Measurements from ENCODE around the gene ITPKC. TPM values are rescaled to one million over a fixed set of nuclear protein-coding genes. Genes with fewer than 3 reads are reported as not detected.

Gene ITPKC
- total and polyA plus RNA-seq, 9 of the 15 experiments (the other 6 are each of a cell fraction or from before 2014, with no cell fraction given): 0.08 to 9.3 (median 5.8) TPM

GRCh38 chr19:40750058-40750873 is 33.4 kb downstream of the ITPKC start, which contains the start of gene ACTMAP (continued):
- TF ChIP-seq PRDM10 (IDR thresholded peaks at IDR 0.05; ENCODE audit: partially characterized antibody) (peak; percentile 42), NR2F6 (CRISPR knock-in tag; IDR thresholded peaks at IDR 0.05) (peak; percentile 91; the same call in 1 of the 2 replicates), MXI1 (IDR thresholded peaks at IDR 0.05; ENCODE audit: low read depth, low read length) (no peak), KDM1A (IDR thresholded peaks at IDR 0.05) (no peak), MTA1 (IDR thresholded peaks at IDR 0.05; ENCODE audit: borderline replicate concordance) (no peak), ZKSCAN8 (CRISPR knock-in tag; IDR thresholded peaks at IDR 0.05) (peak; percentile 49; the same call in 1 of the 2 replicates), ZNF507 (tag; conservative IDR thresholded peaks at IDR 0.05) (no peak), ZHX1 (conservative IDR thresholded peaks at IDR 0.05; ENCODE audit: low read length) (no peak; the same call in 1 of the 2 replicates), ZEB2 (IDR thresholded peaks at IDR 0.05) (no peak; the same call in 1 of the 2 replicates), ETS2 (tag; IDR thresholded peaks at IDR 0.05; ENCODE audit: borderline replicate concordance, poor library complexity, severe bottlenecking) (no peak), FUS (optimal IDR thresholded peaks at IDR 0.05; ENCODE audit: low read depth, low read length) (no peak), NONO (IDR thresholded peaks at IDR 0.05; ENCODE audit: low read depth in 2 of 2, low read length in 1 of 2) (no peak), PATZ1 (CRISPR knock-in tag; IDR thresholded peaks at IDR 0.05; ENCODE audit: borderline replicate concordance) (no peak), SPI1 (IDR thresholded peaks at IDR 0.05; ENCODE audit: borderline replicate concordance, low read depth, low read length) (no peak), TSC22D4 (tag; IDR thresholded peaks at IDR 0.05) (no peak), RBM15 (IDR thresholded peaks at IDR 0.05; ENCODE audit: insufficient read depth, low read length) (no peak), RAD51 (IDR thresholded peaks at IDR 0.05; ENCODE audit: borderline replicate concordance, low read depth) (peak; percentile 100)
- TF ChIP-seq, protein P1, sequence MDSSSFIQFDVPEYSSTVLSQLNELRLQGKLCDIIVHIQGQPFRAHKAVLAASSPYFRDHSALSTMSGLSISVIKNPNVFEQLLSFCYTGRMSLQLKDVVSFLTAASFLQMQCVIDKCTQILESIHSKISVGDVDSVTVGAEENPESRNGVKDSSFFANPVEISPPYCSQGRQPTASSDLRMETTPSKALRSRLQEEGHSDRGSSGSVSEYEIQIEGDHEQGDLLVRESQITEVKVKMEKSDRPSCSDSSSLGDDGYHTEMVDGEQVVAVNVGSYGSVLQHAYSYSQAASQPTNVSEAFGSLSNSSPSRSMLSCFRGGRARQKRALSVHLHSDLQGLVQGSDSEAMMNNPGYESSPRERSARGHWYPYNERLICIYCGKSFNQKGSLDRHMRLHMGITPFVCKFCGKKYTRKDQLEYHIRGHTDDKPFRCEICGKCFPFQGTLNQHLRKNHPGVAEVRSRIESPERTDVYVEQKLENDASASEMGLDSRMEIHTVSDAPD (CRISPR knock-in tag; IDR thresholded peaks at IDR 0.05): no peak
